Liver (tissue), 9 donors: Measurements from ENCODE around the gene ANTXR2. TPM values are rescaled to one million over a fixed set of nuclear protein-coding genes. Genes with fewer than 3 reads are reported as not detected.

Source experiments
- DNase-seq: peaks from one replicate; pipeline ENCODE4 v3.0.0-alpha.2; 2017; ENCODE audit warnings: low spot score
- H3K27ac ChIP-seq, 2 donors: one replicate each; pipeline ENCODE4 v1.7.0; 2013; ENCODE audit warnings: inconsistent platforms in 2 of 2, low read length in 2 of 2, control low read depth in 1 of 2, low read depth in 1 of 2, mild to moderate bottlenecking in 1 of 2
- H3K27me3 ChIP-seq, 4 donors: one replicate each; pipeline versions ENCODE4 v1.6.1 to v1.7.0; 2013; ENCODE audit warnings: low read length in 3 of 4, inconsistent platforms in 1 of 4, mild to moderate bottlenecking in 1 of 4, moderate library complexity in 1 of 4; ENCODE audit not compliant: control insufficient read depth in 4 of 4, insufficient read depth in 4 of 4
- H3K36me3 ChIP-seq, 4 donors: one replicate each; pipeline versions ENCODE4 v1.6.1 to v1.7.0; 2013; ENCODE audit warnings: low read length in 3 of 4, mild to moderate bottlenecking in 3 of 4, low read depth in 1 of 4, moderate library complexity in 1 of 4; ENCODE audit not compliant: control insufficient read depth in 4 of 4, insufficient read depth in 3 of 4
- H3K4me1 ChIP-seq, 4 donors: one replicate each; pipeline versions ENCODE4 v1.6.1 to v1.7.0; 2013; ENCODE audit warnings: low read length in 3 of 4, mild to moderate bottlenecking in 3 of 4, moderate library complexity in 1 of 4; ENCODE audit not compliant: control insufficient read depth in 4 of 4, insufficient read depth in 4 of 4
- H3K4me3 ChIP-seq, 3 donors: one replicate each; pipeline versions ENCODE4 v1.6.1 to v1.7.0; 2013; ENCODE audit warnings: low read length in 3 of 3, control low read depth in 1 of 3, low read depth in 1 of 3, mild to moderate bottlenecking in 1 of 3
- H3K9ac ChIP-seq, 2 donors: one replicate each; pipeline ENCODE4 v1.7.0; 2013; ENCODE audit warnings: low read length in 2 of 2, mild to moderate bottlenecking in 2 of 2, moderate library complexity in 2 of 2, control low read depth in 1 of 2, low read depth in 1 of 2
- H3K9me3 ChIP-seq, 4 donors: one replicate each; pipeline versions ENCODE4 v1.6.1 to v1.7.0; 2013; ENCODE audit warnings: low read length in 3 of 4; ENCODE audit not compliant: control insufficient read depth in 4 of 4
- ATF3 ChIP-seq: IDR thresholded peaks from 2 replicates; pipeline ENCODE4 v1.6.1; 2016; ENCODE audit warnings: antibody characterized with exemption
- EGR1 ChIP-seq, 2 donors: IDR thresholded peaks; 2 replicates each; pipeline ENCODE4 v1.6.1; 2016 to 2018; ENCODE audit warnings: antibody characterized with exemption in 2 of 2, low read depth in 2 of 2
- FOXA1 ChIP-seq: IDR thresholded peaks from 2 replicates; pipeline ENCODE4 v1.6.1; 2016; ENCODE audit warnings: antibody characterized with exemption
- FOXA2 ChIP-seq: IDR thresholded peaks from 2 replicates; pipeline ENCODE4 v1.6.1; 2016; ENCODE audit warnings: antibody characterized with exemption
- GABPA ChIP-seq, 2 donors: IDR thresholded peaks in 1 of 2; conservative IDR thresholded peaks in 1 of 2; 2 replicates each; pipeline ENCODE4 v1.6.1; 2016; ENCODE audit warnings: antibody characterized with exemption in 2 of 2, mild to moderate bottlenecking in 1 of 2, moderate library complexity in 1 of 2
- HNF4A ChIP-seq, 2 donors: conservative IDR thresholded peaks; 2 replicates each; pipeline ENCODE4 v1.6.1; 2016; ENCODE audit warnings: antibody characterized with exemption in 2 of 2, mild to moderate bottlenecking in 2 of 2
- JUND ChIP-seq, 2 donors: IDR thresholded peaks; 2 replicates each; pipeline ENCODE4 v1.6.1; 2016; ENCODE audit warnings: antibody characterized with exemption in 2 of 2
- MAX ChIP-seq: IDR thresholded peaks from 2 replicates; pipeline ENCODE4 v1.6.1; 2016; ENCODE audit warnings: antibody characterized with exemption
- NR2F2 ChIP-seq: IDR thresholded peaks from 2 replicates; pipeline ENCODE4 v1.6.1; 2016; ENCODE audit warnings: antibody characterized with exemption
- RAD21 ChIP-seq, 2 donors: IDR thresholded peaks; 2 replicates each; pipeline ENCODE4 v1.6.1; 2016; ENCODE audit warnings: antibody characterized with exemption in 2 of 2, mild to moderate bottlenecking in 2 of 2
- REST ChIP-seq: IDR thresholded peaks from 2 replicates; pipeline ENCODE4 v1.6.1; 2016; ENCODE audit warnings: antibody characterized with exemption, mild to moderate bottlenecking
- RXRA ChIP-seq, 2 donors: IDR thresholded peaks; 2 replicates each; pipeline ENCODE4 v1.6.1; 2017 to 2018; ENCODE audit warnings: antibody characterized with exemption in 2 of 2, mild to moderate bottlenecking in 1 of 2
- SP1 ChIP-seq: IDR thresholded peaks from 2 replicates; pipeline ENCODE4 v1.6.1; 2018; ENCODE audit warnings: antibody characterized with exemption, mild to moderate bottlenecking
- TAF1 ChIP-seq: conservative IDR thresholded peaks from 2 replicates; pipeline ENCODE4 v1.6.1; 2016; ENCODE audit warnings: antibody characterized with exemption, mild to moderate bottlenecking
- YY1 ChIP-seq: IDR thresholded peaks from 2 replicates; pipeline ENCODE4 v1.6.1; 2016; ENCODE audit warnings: antibody characterized with exemption, mild to moderate bottlenecking
- ZBTB33 ChIP-seq: IDR thresholded peaks from 2 replicates; pipeline ENCODE4 v1.6.1; 2016; ENCODE audit warnings: antibody characterized with exemption
- WGBS: extraction: QIAGEN DNeasy Blood & Tissue Kit; methylation state at CpG from one replicate; pipeline ENCODE4 v1.1.7; 2013; 5-methylcytosine and 5-hydroxymethylcytosine counted together
- polyA plus RNA-seq, 2 donors: library from polyadenylated mRNA; stranded (reverse) in 1 of 2; unstranded in 1 of 2; fragments of 200-250 nt in 1 of 2; fragments of >200 nt in 1 of 2; fragmentation: Nextera tagmentation in 1 of 2; extraction: Ambion mirVana in 1 of 2; gene quantifications; one replicate each; pipeline versions ENCODE4 v1.2.1 to v1.2.3, GENCODE V29; 2013 to 2015
- total RNA-seq, 2 donors: library from RNA; depleted of rRNA; stranded (reverse); fragments of >200 nt; gene quantifications; one replicate each; pipeline ENCODE4 v1.2.3, GENCODE V29; 2014
- donor health status: healthy.
- donor health status: healthy.
- donor health status: healthy.
- donor health status: healthy.
- donor health status: healthy.

The ANTXR2 gene
- total and polyA plus RNA-seq, 4 donors, result 16.1 to 30.5 (median 21.3) TPM

DNA sequence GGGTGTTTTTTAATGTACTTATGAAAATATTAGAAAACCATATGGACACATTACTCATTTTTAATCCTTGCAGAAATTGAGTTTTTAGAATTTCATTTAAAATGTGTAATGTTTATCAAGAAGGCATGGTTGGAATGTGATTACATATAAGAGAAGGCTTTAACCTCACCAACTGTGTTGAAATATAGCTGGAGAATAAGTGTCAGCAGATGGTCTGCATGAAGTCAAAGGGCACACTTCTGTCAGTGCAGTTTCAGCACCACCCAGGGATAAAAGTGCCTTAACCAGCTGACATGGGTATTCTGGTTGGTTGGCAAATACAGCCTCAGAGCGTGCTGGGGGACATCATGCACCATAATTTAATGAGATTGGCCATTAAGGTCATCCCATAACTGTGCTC, 21.2 kb upstream of the ANTXR2 start:
- no peaks in the 10 kb centered on the region for H3K4me1 ChIP-seq
- H3K27ac ChIP-seq, result no peak overlapping the region
- TF ChIP-seq ATF3, result no peak
- TF ChIP-seq MAX, result no peak
- TF ChIP-seq FOXA2, result no peak
- no peak for TF ChIP-seq REST
- no peak for TF ChIP-seq GABPA (IDR thresholded peaks at IDR 0.05 in 1 of 2, conservative IDR thresholded peaks at IDR 0.05 in 1 of 2)
- TF ChIP-seq EGR1 (IDR thresholded peaks at IDR 0.05; ENCODE audit: low read depth in 2 of 2), result no peak
- no peak for TF ChIP-seq JUND (IDR thresholded peaks at IDR 0.05)
- TF ChIP-seq FOXA1, result no peak
- 77% methylated on average over 1 of the region's 1 CpG for WGBS
- no peaks in the 10 kb centered on the region for H3K27me3 ChIP-seq
- no peaks in the 10 kb centered on the region for H3K36me3 ChIP-seq
- no peak overlapping the region for H3K4me3 ChIP-seq
- H3K9ac ChIP-seq, result no peak overlapping the region
- DNase-seq, result no peak
- H3K9me3 ChIP-seq, result no peaks in the 10 kb centered on the region

DNA sequence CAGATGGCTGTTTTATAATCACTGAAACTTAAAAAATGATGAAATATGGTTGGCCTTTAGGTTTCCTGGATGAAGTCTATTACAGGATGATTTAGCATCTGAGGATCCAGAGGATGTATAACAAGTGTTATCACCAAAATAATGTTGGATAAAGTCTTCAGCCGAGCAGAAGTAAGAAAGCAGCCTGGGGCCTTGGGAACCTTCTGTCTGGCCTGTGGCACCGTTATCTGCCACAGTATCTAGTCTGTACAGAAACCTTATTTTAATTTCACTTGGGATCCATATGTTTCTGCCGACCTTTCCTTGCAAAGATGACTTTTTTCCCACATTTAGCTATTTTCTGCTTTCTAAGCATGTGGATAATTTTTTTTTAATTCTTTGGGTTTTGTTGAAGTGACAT, 20.5 kb upstream of the ANTXR2 start:
- 85% methylated on average over 3 of the region's 3 CpGs for WGBS
- TF ChIP-seq JUND (IDR thresholded peaks at IDR 0.05), result no peak
- TF ChIP-seq FOXA2, result no peak
- no peak for TF ChIP-seq MAX

DNA sequence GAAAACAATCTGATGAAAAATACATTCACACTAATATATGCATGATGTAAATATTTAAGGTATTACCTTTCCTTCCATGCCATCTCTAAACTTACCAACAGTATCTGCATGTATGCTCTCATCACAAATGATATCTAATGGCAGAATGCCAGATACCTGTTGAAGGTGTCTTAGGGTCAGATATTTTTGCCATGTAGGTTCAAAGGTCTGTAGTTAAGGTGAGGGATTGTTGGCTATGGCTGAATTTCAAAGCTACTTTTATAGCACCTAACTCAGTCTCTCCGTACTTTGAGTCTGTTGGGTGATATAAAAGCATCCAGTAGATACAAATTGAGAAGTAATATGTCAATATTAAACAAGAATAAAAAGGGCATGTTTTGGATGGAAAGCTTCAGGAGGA, 19.8 kb upstream of the ANTXR2 start:
- WGBS, result 90% methylated on average over 1 of the region's 1 CpG
- H3K36me3 ChIP-seq, result no peaks in the 10 kb centered on the region
- no peak overlapping the region for H3K27ac ChIP-seq

More for the DNA sequence above, 20.5 kb upstream of the ANTXR2 start:
- Histone ChIP-seq H3K9me3 (no peaks in the 10 kb centered on the region), H3K9ac (no peak overlapping the region), H3K27ac (no peak overlapping the region), H3K4me3 (no peak overlapping the region), H3K36me3 (no peaks in the 10 kb centered on the region), H3K27me3 (no peaks in the 10 kb centered on the region), H3K4me1 (no peaks in the 10 kb centered on the region)
- no peak for DNase-seq

More for the DNA sequence above, 19.8 kb upstream of the ANTXR2 start:
- H3K4me3 ChIP-seq, result no peak overlapping the region
- H3K4me1 ChIP-seq, result no peaks in the 10 kb centered on the region
- H3K27me3 ChIP-seq, result no peaks in the 10 kb centered on the region
- H3K9ac ChIP-seq, result no peak overlapping the region
- no peak for DNase-seq
- TF ChIP-seq ZBTB33 (no peak), SP1 (no peak), MAX (no peak), HNF4A (conservative IDR thresholded peaks at IDR 0.05) (no peak), FOXA2 (no peak), REST (no peak), YY1 (no peak), EGR1 (IDR thresholded peaks at IDR 0.05; ENCODE audit: low read depth in 2 of 2) (no peak), TAF1 (no peak), GABPA (IDR thresholded peaks at IDR 0.05 in 1 of 2, conservative IDR thresholded peaks at IDR 0.05 in 1 of 2) (no peak), ATF3 (no peak), RXRA (IDR thresholded peaks at IDR 0.05) (no peak), FOXA1 (no peak), NR2F2 (no peak), JUND (IDR thresholded peaks at IDR 0.05) (no peak), RAD21 (IDR thresholded peaks at IDR 0.05) (no peak)
- H3K9me3 ChIP-seq, result no peaks in the 10 kb centered on the region
